OCI-LY7 (cell line): Measurements from ENCODE around the gene NKX6-2. TPM values are rescaled to one million over a fixed set of nuclear protein-coding genes. Genes with fewer than 3 reads are reported as not detected.
"Not testable (repeated sequence)": the region's sequence is repeated elsewhere in the genome, so short reads cannot be mapped to it uniquely, and the experiment has no call there.

Source experiments
- BruUV-seq: library from RNA; stranded (reverse); fragments of 400-500 nt; replicated peaks from 2 replicates; lab custom pipeline; 2021; lab: Mats Ljungman, UMichigan
- CTCF ChIA-PET: fragments of 300-600 bp; sonication (Branson Sonifier 250); formaldehyde crosslinking; loops from one replicate; lab custom pipeline; 2022; ENCODE audit warnings: antibody characterized with exemption; ENCODE audit not compliant: unreplicated experiment; lab: Charles Lee
- POLR2A ChIA-PET: fragments of 300-600 bp; sonication (Branson Sonifier 250); formaldehyde crosslinking; loops from one replicate; lab custom pipeline; 2022; ENCODE audit warnings: antibody characterized with exemption; lab: Charles Lee
- DNase-seq: peaks from one replicate; pipeline ENCODE4 v3.0.0-alpha.2; 2015; ENCODE audit warnings: low spot score
- H2AFZ ChIP-seq: fragments of 200-600 bp; sonication (generic), shearing (Covaris generic); 2 replicates; pipeline ENCODE4 v1.6.1; 2014; ENCODE audit warnings: mild to moderate bottlenecking, antibody characterized with exemption, low read length, moderate library complexity
- H3K27ac ChIP-seq: fragments of 200-600 bp; sonication (generic); 2 replicates; pipeline ENCODE4 v1.5.1; 2014; ENCODE audit warnings: mixed run types, low read depth, mild to moderate bottlenecking, moderate library complexity, low read length, inconsistent platforms; ENCODE audit not compliant: poor library complexity, severe bottlenecking
- H3K36me3 ChIP-seq: fragments of 200-600 bp; sonication (generic); 2 replicates; pipeline ENCODE4 v1.6.1; 2014; ENCODE audit warnings: mild to moderate bottlenecking, antibody characterized with exemption, low read length, moderate library complexity, mixed read lengths; ENCODE audit not compliant: insufficient read depth
- H3K4me1 ChIP-seq: fragments of 200-600 bp; sonication (generic); 2 replicates; pipeline ENCODE4 v1.5.1; 2014; ENCODE audit warnings: mild to moderate bottlenecking, low read length; ENCODE audit not compliant: insufficient read depth, poor library complexity, severe bottlenecking
- H3K4me2 ChIP-seq: fragments of 200-600 bp; sonication (generic); 2 replicates; pipeline ENCODE4 v1.6.1; 2014; ENCODE audit warnings: mild to moderate bottlenecking, low read length
- H3K4me3 ChIP-seq: fragments of 200-600 bp; sonication (generic); 2 replicates; pipeline ENCODE4 v1.5.1; 2014; ENCODE audit warnings: mild to moderate bottlenecking, low read depth, low read length; ENCODE audit not compliant: poor library complexity, severe bottlenecking
- H3K79me2 ChIP-seq: fragments of 200-600 bp; sonication (generic); 2 replicates; pipeline ENCODE4 v1.6.1; 2016; ENCODE audit warnings: low read depth, mild to moderate bottlenecking, low read length, moderate library complexity, mixed read lengths; ENCODE audit not compliant: insufficient read depth
- H3K9me2 ChIP-seq: fragments of 200-600 bp; sonication (generic); 2 replicates; pipeline ENCODE4 v1.6.1; 2016; ENCODE audit warnings: mild to moderate bottlenecking, low read length, mixed read lengths; ENCODE audit not compliant: insufficient read depth
- H3K9me3 ChIP-seq: fragments of 200-600 bp; sonication (generic); 2 replicates; pipeline ENCODE4 v1.6.1; 2014; ENCODE audit warnings: mild to moderate bottlenecking, mixed run types, low read length, mixed read lengths
- H4K20me1 ChIP-seq: fragments of 200-600 bp; sonication (generic); 2 replicates; pipeline ENCODE4 v1.6.1; 2014; ENCODE audit warnings: mild to moderate bottlenecking, antibody characterized with exemption, low read length, moderate library complexity, mixed read lengths; ENCODE audit not compliant: insufficient read depth
- CTCF ChIP-seq: fragments of 200-600 bp; sonication (generic); conservative IDR thresholded peaks from 2 replicates; pipeline ENCODE4 v1.5.1; 2014; ENCODE audit warnings: mild to moderate bottlenecking, antibody characterized with exemption, low read length, moderate library complexity, mixed read lengths
- EZH2phosphoT487 ChIP-seq: fragments of 200-600 bp; sonication (generic); IDR thresholded peaks from 2 replicates; pipeline ENCODE4 v1.6.1; 2018; ENCODE audit warnings: low read depth, borderline replicate concordance, mild to moderate bottlenecking, mixed run types, antibody characterized with exemption, low read length, moderate library complexity, mixed read lengths
- intact Hi-C: fragments of 100-400 bp; cut with micrococcal nuclease; formaldehyde crosslinking; loops from one replicate; pipeline ENCODE4 v1.10.0; 2022; ENCODE audit not compliant: unreplicated experiment
- total RNA-seq, 2 experiments: library from RNA; depleted of rRNA in 1 of 2; stranded (reverse); fragments of >200 nt in 1 of 2; shearing (Covaris generic) in 1 of 2; gene quantifications; 2 replicates each; pipeline ENCODE4 v1.2.3, GENCODE V29; 2014 to 2022

NKX6-2 gene
- total RNA-seq, 2 experiments from 2014 or later = not detected

- H4K20me1 ChIP-seq = no peaks in the 10 kb centered on the region
- DNase-seq = no peak
Observed at GRCh38 chr10:132745511-132745910, 40.4 kb downstream of the NKX6-2 start.

GRCh38 chr10:132744839-132745238, 41.1 kb downstream of the NKX6-2 start:
- ChIA-PET POLR2A (no interaction called here), CTCF (no interaction called here)
- no peak overlapping the region for H2AFZ ChIP-seq
- no peak overlapping the region for H3K27ac ChIP-seq
- H3K4me2 ChIP-seq = no peak overlapping the region
- no peaks in the 10 kb centered on the region for H3K79me2 ChIP-seq
- DNase-seq = no peak
- H4K20me1 ChIP-seq = no peaks in the 10 kb centered on the region
- H3K4me3 ChIP-seq = no peak overlapping the region
- no peaks in the 10 kb centered on the region for H3K4me1 ChIP-seq
- H3K9me2 ChIP-seq = no peaks in the 10 kb centered on the region
- intact Hi-C loops = no loop called here
- H3K9me3 ChIP-seq = no peaks in the 10 kb centered on the region
- no TSS peak for BruUV-seq
- H3K36me3 ChIP-seq = no peaks in the 10 kb centered on the region
- TF ChIP-seq EZH2phosphoT487 = no peak
- TF ChIP-seq CTCF = no peak

More at GRCh38 chr10:132745511-132745910, 40.4 kb downstream of the NKX6-2 start:
- Histone ChIP-seq H2AFZ (no peak overlapping the region), H3K27ac (no peak overlapping the region), H3K4me3 (no peak overlapping the region), H3K79me2 (no peaks in the 10 kb centered on the region), H3K4me1 (no peaks in the 10 kb centered on the region), H3K9me2 (no peaks in the 10 kb centered on the region), H3K4me2 (no peak overlapping the region), H3K36me3 (no peaks in the 10 kb centered on the region), H3K9me3 (no peaks in the 10 kb centered on the region)
- ChIA-PET POLR2A (no interaction called here), CTCF (no interaction called here)
- no TSS peak for BruUV-seq
- intact Hi-C loops = no loop called here
- no peak for TF ChIP-seq EZH2phosphoT487
- TF ChIP-seq CTCF = no peak

GRCh38 chr10:132743925-132744490, 41.9 kb downstream of the NKX6-2 start:
- no TSS peak for BruUV-seq
- no peak overlapping the region for H2AFZ ChIP-seq
- CTCF ChIA-PET = no interaction called here
- TF ChIP-seq CTCF = no peak
- TF ChIP-seq EZH2phosphoT487 = no peak
- no peaks in the 10 kb centered on the region for H3K9me2 ChIP-seq
- DNase-seq = no peak
- H3K4me2 ChIP-seq = no peak overlapping the region
- no peaks in the 10 kb centered on the region for H3K9me3 ChIP-seq
- intact Hi-C loops = no loop called here
- POLR2A ChIA-PET = no interaction called here
- H3K79me2 ChIP-seq = no peaks in the 10 kb centered on the region
- no peak overlapping the region for H3K4me3 ChIP-seq
- H4K20me1 ChIP-seq = no peaks in the 10 kb centered on the region
- no peak overlapping the region for H3K27ac ChIP-seq
- H3K4me1 ChIP-seq = no peaks in the 10 kb centered on the region
- no peaks in the 10 kb centered on the region for H3K36me3 ChIP-seq

GRCh38 chr10:132743196-132743924, 42.6 kb downstream of the NKX6-2 start:
- H3K36me3 ChIP-seq, H3K27ac ChIP-seq, H3K4me1 ChIP-seq, POLR2A ChIA-PET, H3K79me2 ChIP-seq, H3K9me2 ChIP-seq, H3K9me3 ChIP-seq, CTCF ChIA-PET, BruUV-seq, H4K20me1 ChIP-seq, H3K4me2 ChIP-seq, H3K4me3 ChIP-seq, DNase-seq, intact Hi-C loops, H2AFZ ChIP-seq: not testable (repeated sequence)
